ENCODE results near the gene EMC9.

Gene EMC9

DNA sequence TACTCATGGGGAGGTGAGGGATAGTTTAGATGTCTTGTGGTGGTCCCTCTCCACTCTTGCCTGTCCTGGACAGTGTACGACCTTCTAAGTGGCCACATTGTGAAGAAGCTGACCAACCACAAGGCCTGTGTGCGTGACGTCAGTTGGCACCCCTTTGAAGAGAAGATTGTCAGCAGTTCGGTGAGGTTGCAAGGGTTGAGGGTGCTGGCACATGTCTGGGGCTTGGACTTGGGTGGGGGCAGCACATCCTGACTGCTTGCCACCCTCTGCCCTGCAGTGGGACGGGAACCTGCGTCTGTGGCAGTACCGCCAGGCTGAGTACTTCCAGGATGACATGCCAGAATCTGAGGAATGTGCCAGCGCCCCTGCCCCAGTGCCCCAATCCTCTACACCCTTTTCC, 18.5 kb downstream of the EMC9 start:
- H3K4me3 ChIP-seq: no peak overlapping the region
- H3K27ac ChIP-seq: no peak overlapping the region
- TF ChIP-seq, protein P1, sequence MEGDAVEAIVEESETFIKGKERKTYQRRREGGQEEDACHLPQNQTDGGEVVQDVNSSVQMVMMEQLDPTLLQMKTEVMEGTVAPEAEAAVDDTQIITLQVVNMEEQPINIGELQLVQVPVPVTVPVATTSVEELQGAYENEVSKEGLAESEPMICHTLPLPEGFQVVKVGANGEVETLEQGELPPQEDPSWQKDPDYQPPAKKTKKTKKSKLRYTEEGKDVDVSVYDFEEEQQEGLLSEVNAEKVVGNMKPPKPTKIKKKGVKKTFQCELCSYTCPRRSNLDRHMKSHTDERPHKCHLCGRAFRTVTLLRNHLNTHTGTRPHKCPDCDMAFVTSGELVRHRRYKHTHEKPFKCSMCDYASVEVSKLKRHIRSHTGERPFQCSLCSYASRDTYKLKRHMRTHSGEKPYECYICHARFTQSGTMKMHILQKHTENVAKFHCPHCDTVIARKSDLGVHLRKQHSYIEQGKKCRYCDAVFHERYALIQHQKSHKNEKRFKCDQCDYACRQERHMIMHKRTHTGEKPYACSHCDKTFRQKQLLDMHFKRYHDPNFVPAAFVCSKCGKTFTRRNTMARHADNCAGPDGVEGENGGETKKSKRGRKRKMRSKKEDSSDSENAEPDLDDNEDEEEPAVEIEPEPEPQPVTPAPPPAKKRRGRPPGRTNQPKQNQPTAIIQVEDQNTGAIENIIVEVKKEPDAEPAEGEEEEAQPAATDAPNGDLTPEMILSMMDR (IDR thresholded peaks at IDR 0.05): no peak
- no peak for DNase-seq (ENCODE audit: low spot score)

DNA sequence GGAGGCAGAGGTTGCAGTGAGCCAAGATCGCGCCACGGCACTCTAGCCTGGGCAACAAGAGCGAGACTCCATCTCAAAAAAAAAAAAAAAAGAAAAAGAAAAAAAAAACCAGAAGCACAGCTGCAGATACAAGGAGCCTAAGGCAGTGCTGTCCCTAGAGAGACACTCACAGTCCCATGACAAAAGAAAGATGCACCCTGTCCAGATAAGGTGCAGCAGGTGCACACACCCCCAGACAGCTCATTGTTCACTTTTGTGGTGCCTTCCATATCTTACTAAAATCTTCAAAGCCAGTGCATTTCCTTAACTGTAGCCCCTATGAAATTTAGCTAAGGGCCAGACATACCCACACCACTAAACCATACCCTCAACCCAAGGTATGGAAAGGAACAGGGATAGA, 19.0 kb downstream of the EMC9 start:
- H3K27ac ChIP-seq: no peak overlapping the region

DNA sequence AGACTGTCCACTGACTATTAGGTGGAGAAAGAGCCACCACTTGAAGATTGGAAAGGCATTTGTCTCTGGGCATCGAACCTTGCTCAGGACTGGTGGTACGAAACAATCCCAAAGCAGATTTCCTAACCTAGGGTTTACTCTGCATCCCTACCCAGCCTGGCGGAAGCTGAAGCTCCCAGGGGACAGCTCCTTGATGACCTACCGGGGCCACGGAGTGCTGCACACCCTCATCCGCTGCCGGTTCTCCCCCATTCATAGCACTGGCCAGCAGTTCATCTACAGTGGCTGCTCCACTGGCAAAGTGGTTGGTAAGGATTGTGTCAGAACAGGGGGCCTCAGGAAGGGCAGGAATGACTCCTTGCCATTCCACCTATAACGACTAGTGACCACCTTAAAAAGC, 20.2 kb downstream of the EMC9 start:
- no peak for DNase-seq (ENCODE audit: low spot score)
- no peak overlapping the region for H3K4me3 ChIP-seq
- H3K27ac ChIP-seq: no peak overlapping the region
- TF ChIP-seq, protein P1 (IDR thresholded peaks at IDR 0.05): no peak

More for the DNA sequence above, 19.0 kb downstream of the EMC9 start:
- no peak overlapping the region for H3K4me3 ChIP-seq
- TF ChIP-seq, protein P1 (IDR thresholded peaks at IDR 0.05): no peak
- no peak for DNase-seq (ENCODE audit: low spot score)

DNA sequence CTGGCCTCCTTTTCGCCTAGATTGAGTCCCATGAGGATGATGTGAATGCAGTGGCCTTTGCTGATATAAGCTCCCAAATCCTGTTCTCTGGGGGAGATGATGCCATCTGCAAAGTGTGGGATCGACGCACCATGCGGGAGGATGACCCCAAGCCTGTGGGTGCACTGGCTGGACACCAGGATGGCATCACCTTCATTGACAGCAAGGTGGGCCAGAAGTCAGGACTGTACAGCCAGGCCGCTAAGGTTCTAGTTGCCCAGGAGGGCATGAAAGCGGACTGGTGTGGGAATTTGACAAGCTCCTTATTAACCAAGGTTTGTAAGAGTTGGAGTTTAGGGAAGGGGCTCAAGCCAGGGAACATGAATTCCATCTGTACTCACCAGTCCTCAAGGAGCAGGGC, 21.7 kb downstream of the EMC9 start:
- TF ChIP-seq, protein P1 (IDR thresholded peaks at IDR 0.05): no peak
- Histone ChIP-seq H3K27ac (no peak overlapping the region), H3K4me3 (no peak overlapping the region)
- no peak for DNase-seq (ENCODE audit: low spot score)

DNA sequence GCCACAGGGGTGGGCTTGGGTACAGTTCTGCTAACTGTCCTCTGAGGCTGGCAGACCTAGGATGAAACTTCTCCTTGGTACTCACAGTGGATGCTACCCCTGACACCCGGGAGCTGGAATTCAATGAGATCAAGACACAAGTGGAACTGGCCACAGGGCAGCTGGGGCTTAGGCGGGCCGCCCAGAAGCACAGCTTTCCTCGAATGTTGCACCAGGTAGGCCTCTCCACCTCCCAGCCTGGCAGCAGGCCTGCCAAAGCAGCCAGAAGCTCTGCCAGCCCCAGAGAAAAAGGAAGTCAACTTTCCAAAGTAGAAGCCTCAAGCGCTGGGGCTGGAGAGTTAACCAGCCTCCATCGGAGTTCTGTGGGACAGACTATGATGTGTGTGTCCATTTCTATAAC, 24.2 kb downstream of the EMC9 start:
- Histone ChIP-seq H3K27ac (no peak overlapping the region), H3K4me3 (no peak overlapping the region)
- no peak for DNase-seq (ENCODE audit: low spot score)
- TF ChIP-seq, protein P1 (IDR thresholded peaks at IDR 0.05): no peak

DNA sequence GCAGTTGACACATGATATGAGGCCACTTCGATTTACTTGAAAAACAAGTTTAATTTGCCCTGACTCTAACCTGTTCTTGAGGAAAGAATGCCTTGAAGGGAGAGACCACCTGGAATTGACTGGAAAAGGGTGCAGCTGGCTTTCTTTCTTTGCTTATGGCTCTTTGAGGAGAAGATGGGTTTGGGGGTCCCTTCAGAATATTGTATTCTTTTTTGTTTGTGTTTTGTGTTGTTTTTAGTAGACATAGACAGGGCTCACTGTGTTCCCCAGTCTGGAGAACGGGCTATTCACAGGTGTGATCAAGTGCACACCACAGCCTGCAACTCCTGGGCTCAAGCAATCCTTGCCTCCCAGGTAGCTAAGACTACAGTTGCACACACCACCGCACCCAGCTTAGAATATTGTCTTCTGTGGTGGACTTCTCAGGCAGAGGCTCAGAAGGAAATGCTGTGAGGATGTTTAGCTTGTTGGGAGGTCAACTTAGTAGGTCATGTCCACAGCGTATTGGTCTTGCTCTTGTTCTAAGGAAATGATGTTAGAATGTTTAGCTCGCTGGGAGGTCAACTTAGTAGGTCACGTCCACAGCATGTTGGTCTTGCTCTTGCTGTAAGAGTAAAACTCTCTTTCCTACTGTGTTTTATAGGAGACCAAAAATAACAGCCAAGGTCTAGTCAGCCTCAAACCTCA, 25.1 kb downstream of the EMC9 start:
- Histone ChIP-seq H3K27ac (no peak overlapping the region), H3K4me3 (peak overlapping the region; percentile 82)
- TF ChIP-seq, protein P1 (IDR thresholded peaks at IDR 0.05): no peak
- no peak for DNase-seq (ENCODE audit: low spot score)

DNA sequence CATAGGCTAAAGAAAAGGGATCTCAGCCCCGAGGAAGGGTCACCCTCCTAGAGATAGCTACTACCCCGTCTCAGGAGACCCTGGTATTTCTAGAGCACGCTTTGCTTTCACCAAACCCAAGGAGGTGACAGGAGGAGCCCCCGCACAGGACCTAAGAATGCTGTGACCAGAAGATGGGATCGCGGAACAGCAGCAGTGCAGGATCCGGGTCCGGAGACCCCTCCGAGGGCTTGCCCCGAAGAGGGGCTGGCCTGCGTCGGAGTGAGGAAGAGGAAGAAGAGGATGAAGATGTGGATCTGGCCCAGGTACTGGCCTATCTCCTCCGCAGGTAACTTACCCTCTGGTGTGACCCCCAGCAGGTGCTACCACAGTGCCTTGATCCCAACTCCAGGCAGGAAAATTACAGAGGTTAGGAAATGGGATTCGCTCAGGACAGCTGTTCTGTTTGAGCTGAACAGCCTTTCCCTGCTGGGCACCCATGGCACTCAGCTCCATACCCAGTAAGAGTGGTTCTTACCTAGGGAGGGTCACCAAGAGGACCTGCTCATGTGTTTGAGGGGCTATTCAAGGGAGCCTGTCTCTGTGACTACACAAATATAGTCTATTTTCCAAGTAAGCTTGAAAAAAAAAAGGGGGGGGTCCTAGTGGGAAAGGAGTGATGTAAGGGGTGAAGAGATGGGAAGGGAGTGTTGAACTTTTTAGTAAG, 25.8 kb downstream of the EMC9 start:
- DNase-seq (ENCODE audit: low spot score): no peak
- TF ChIP-seq, protein P1 (IDR thresholded peaks at IDR 0.05): no peak
- peak overlapping the region; percentile 82 for H3K4me3 ChIP-seq
- peak overlapping the region; percentile 96 to 98 for H3K27ac ChIP-seq

All from coronary artery (tissue), 2 donors.